ENCODE measurements around the gene COX7B. TPM values are rescaled to one million over a fixed set of nuclear protein-coding genes. Genes with fewer than 3 reads are reported as not detected.

Gene COX7B
- total and polyA plus RNA-seq, 10 of the 15 experiments (the other 5 are each of a cell fraction or from before 2014, with no cell fraction given): 331 to 2,070 (median 987) TPM

GRCh38 chrX:77918568-77918967 lies 19.3 kb downstream of the COX7B start:
- intact Hi-C loops (cut with micrococcal nuclease; ENCODE audit: unreplicated experiment): no loop called here
- Histone ChIP-seq H3K27ac (ENCODE audit: control insufficient read depth, insufficient read depth) (peak overlapping the region; percentile 17; the same call in 1 of the 2 replicates), H3K9me3 (replicated peaks; ENCODE audit: control insufficient read depth, insufficient read depth, low read length) (no peaks in the 10 kb centered on the region), H3K4me1 (ENCODE audit: control insufficient read depth, insufficient read depth, low read length) (no peaks in the 10 kb centered on the region), H3K27me3 (replicated peaks in 1 of 2; ENCODE audit: control insufficient read depth in 2 of 2, insufficient read depth in 2 of 2, low read length in 1 of 2) (no peaks in the 10 kb centered on the region), H3K9ac (ENCODE audit: control insufficient read depth, insufficient read depth, low read length) (no peak overlapping the region), H3K36me3 (ENCODE audit: control insufficient read depth in 2 of 2, insufficient read depth in 2 of 2, low read length in 1 of 2) (no peaks in the 10 kb centered on the region), H2AFZ (ENCODE audit: control insufficient read depth, low read depth, low read length) (no peak overlapping the region), H3K4me3 (no peak overlapping the region), H3K79me2 (ENCODE audit: control insufficient read depth, insufficient read depth, low read length) (peaks cover 33% of the 10 kb centered on the region), H3K4me2 (ENCODE audit: control insufficient read depth, insufficient read depth) (no peak overlapping the region), H4K20me1 (ENCODE audit: control insufficient read depth, insufficient read depth) (no peaks in the 10 kb centered on the region)
- FAIRE-seq: no peak
- CTCF ChIA-PET: interaction anchor here (0.9 to 4.6 kb wide), 3 partner anchors 20 to 111 kb away, joined by 3 to 22 read pairs (median 3); partner anchors contain the start of gene COX7B
- 31% methylated on average over 3 of the region's 3 CpGs for WGBS (ENCODE audit: insufficient coverage, insufficient replicate concordance, low lambda C conversion rate, missing lambda C conversion rate)
- peak; percentile 7; the same call in 2 of the 3 replicates for ATAC-seq
- POLR2A ChIA-PET: interaction anchor here (0.7 to 1.0 kb wide), 2 partner anchors 25 to 146 kb away, joined by 4 to 5 read pairs; no protein-coding TSS in a partner anchor
- no peak for TF ChIP-seq BCL11A (IDR thresholded peaks at IDR 0.05; ENCODE audit: low read depth, low read length)
- TF ChIP-seq SRF (IDR thresholded peaks at IDR 0.05; ENCODE audit: low read depth in 2 of 2, low read length in 2 of 2): no peak
- no peak for TF ChIP-seq BRCA1 (IDR thresholded peaks at IDR 0.05; ENCODE audit: low read depth, low read length)
- no peak for TF ChIP-seq MYB (IDR thresholded peaks at IDR 0.05; ENCODE audit: borderline replicate concordance, low read depth, low read length)
- no peak for TF ChIP-seq ZBTB4 (CRISPR knock-in tag; IDR thresholded peaks at IDR 0.05)
- TF ChIP-seq DPF2 (IDR thresholded peaks at IDR 0.05): no peak
- no peak for TF ChIP-seq SIN3A (IDR thresholded peaks at IDR 0.05; ENCODE audit: low read depth, low read length)
- no peak for TF ChIP-seq IRF4 (IDR thresholded peaks at IDR 0.05; ENCODE audit: low read depth, low read length)
- TF ChIP-seq CHD4 (IDR thresholded peaks at IDR 0.05): no peak
- no peak for TF ChIP-seq RBBP5 (conservative IDR thresholded peaks at IDR 0.05)
- no peak for TF ChIP-seq BHLHE40 (IDR thresholded peaks at IDR 0.05; ENCODE audit: borderline replicate concordance in 1 of 2, low read depth in 2 of 2, low read length in 1 of 2)
- no peak for TF ChIP-seq CEBPZ (IDR thresholded peaks at IDR 0.05; ENCODE audit: low read depth, low read length)
- TF ChIP-seq IKZF2 (IDR thresholded peaks at IDR 0.05): no peak
- TF ChIP-seq MLLT1 (IDR thresholded peaks at IDR 0.05): no peak
- no peak for TF ChIP-seq MEF2B (IDR thresholded peaks at IDR 0.05; ENCODE audit: partially characterized antibody, poor library complexity, severe bottlenecking)
- no peak for TF ChIP-seq KDM1A (IDR thresholded peaks at IDR 0.05; ENCODE audit: borderline replicate concordance)
- TF ChIP-seq ZNF384 (IDR thresholded peaks at IDR 0.05; ENCODE audit: borderline replicate concordance, low read depth, low read length): no peak
- in situ Hi-C loops (cut with MboI): no loop called here
- RAD21 ChIA-PET (ENCODE audit: unreplicated experiment): interaction anchor here (0.6 to 2.5 kb wide), 5 partner anchors 19 to 174 kb away, joined by 3 to 12 read pairs (median 6); partner anchors contain the start of gene COX7B
- SMC1A ChIA-PET (ENCODE audit: uncharacterized antibody, unreplicated experiment): interaction anchor here (0.6 to 2.0 kb wide), 6 partner anchors 8 to 443 kb away, joined by 3 to 9 read pairs (median 5); partner anchors contain the start of genes ATP7A and COX7B
- BruUV-seq (replicated peaks): no TSS peak
- no peak for DNase-seq (ENCODE audit: low read depth, low spot score)

All from GM12878 (cell line).